Activated T-helper 1 cell treated with Interleukin-2 at 50 U/mL for 16 hours (primary cell): Measurements from ENCODE around the gene KCNK2.
"Not testable (repeated sequence)": the region's sequence is repeated elsewhere in the genome, so short reads cannot be mapped to it uniquely, and the experiment has no call there.

Experiments
- DNase-seq: peaks from one replicate; pipeline ENCODE4 v3.0.0-alpha.2; 2020; ENCODE audit warnings: low read depth

The KCNK2 gene

DNA sequence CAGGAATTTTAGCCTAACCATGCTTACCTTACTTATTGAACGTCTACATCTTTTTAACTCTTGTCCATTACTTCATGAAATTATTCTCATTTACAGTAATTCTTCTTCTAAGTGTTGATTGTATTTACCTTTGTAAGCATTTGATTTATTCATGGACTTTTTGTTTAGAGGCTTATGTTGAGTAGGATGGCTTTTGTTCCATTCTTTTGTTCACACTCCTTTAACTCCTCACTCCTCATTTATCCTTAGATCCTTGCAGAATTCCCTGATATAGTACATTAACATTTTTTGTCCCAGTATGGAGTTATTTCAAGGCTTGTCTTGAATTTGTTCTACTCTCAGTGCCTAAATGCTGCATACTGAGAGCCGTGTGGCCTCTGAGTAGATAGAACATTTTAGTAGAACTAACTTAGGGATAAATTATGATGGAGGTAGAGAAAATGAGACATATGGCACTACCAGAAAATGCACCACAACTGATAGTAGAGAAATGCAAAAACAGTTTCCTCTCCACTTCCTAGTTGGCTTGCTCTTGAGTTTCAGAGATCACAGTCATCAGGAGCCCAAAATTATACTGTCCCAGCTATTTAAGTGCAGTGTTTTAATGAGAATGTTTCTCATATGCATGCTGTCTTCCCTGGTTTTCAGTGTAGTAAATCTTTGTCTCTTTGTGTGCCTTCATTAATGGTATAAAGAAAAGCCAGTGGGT, 69.5 kb downstream of the KCNK2 start:
- no peak for DNase-seq

DNA sequence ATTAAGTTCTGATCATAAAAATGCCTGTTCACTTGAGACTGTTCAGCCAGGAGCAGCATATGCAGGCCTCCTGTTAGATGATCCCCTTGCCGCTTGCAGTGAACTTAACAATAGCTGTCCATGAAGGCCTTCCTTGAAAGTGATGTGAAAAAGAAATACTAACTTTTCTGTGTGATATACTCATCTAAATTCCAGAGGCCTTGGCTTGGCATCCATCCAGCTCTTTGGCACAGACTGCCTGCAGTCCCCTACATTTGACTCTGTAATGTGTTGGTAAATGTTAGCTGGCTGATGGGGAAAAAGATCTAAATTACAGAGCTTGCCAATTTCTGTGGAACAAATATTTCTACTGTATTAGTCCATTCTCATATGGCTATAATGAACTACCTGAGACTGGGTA, 73.7 kb downstream of the KCNK2 start:
- no peak for DNase-seq

DNA sequence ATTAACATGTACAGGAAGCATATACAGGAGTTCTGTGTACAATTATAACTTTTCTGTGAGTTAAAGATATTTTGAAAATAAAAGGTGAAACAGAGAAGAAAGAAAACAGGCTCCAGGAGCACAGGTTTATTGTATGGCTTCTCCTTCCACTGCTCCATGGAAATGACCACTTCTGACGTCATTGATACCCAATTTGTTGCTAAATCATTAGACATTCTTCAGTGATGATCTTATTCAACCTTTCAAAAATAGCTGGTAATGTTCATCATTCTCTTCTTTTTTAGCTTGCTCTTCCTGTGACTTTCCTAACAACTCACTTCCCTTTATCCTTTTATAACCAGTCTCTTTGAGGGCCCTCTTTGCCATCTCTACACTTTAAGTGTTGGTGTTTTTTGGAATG, 77.8 kb downstream of the KCNK2 start:
- no peak for DNase-seq

DNA sequence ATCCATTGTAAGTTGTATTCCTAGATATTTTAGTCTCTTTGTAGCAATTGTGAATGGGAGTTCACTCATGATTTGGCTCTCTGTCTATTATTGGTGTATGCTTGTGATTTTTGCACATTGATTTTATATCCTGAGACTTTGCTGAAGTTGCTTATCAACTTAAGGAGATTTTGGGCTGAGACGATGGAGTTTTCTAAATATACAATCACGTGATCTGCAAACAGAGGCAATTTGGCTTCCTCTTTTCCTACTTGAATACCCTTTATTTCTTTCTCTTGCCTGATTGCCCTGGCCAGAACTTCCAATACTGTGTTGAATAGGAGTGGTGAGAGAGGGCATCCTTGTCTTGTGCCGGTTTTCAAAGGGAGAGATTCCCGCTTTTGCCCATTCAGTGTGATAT, 80.6 kb downstream of the KCNK2 start:
- DNase-seq, result not testable (repeated sequence)

DNA sequence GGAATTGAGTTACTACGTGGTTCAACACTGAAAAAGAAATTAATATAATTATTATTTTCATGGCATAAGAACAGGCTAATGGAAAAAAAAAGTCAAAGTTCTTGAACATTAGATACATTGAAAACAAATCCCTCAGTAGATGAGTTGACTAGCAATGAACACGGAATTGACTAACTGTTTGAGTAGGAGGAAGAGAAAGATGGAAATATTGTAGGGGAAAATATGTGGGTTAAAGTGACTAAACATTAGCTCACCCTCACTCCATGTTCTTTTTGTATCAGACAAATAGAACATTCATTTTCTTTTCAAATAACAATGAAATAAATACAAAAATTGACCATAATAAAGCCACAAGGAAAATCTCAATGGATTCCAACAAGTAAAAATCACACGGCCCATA, 84.3 kb downstream of the KCNK2 start:
- DNase-seq, result no peak

DNA sequence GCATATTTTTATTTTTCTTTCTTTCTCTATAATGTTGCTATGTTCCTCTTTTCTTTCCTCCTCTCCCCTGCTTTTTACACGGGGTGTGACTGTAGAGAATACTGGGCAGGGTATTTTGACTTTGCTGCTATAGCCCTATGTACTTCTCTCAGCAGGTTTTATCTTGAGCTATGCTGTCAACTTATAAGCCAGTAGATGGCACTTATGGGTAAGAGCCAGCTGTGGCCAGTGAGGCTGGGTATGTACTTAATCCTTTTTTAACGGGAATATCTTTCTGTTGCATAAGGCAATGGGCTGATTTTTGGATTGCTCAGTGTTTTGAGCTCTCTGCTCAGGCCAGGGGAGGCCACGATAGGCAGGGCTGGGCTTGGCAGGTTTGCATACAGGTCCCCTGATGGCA, 99.0 kb downstream of the KCNK2 start:
- no peak for DNase-seq

DNA sequence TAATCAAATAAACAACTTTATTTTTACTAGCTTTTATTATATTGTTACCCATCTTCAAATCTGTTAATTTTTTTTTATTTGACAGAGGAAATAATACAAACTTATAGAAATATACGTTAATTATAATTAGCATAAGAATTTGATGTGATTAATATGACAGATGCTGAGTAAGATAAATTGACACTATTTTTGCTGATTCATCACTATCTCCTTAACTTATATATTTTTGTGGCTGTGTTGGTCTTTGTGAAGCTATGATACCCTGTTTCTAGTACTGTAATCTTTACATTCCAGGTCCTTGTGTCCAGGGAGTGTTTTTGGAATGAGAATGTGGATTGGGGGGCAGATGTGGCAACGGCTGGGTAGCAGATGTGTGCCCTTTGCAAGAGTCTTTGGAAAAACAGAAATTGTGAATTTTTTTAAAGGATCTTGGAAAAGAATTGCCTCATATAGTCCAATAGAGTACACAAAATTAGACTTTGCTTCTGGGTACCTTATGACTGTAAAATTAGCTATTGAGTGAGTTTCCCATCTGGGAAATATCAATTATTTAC, 102.6 kb downstream of the KCNK2 start:
- no peak for DNase-seq

DNA sequence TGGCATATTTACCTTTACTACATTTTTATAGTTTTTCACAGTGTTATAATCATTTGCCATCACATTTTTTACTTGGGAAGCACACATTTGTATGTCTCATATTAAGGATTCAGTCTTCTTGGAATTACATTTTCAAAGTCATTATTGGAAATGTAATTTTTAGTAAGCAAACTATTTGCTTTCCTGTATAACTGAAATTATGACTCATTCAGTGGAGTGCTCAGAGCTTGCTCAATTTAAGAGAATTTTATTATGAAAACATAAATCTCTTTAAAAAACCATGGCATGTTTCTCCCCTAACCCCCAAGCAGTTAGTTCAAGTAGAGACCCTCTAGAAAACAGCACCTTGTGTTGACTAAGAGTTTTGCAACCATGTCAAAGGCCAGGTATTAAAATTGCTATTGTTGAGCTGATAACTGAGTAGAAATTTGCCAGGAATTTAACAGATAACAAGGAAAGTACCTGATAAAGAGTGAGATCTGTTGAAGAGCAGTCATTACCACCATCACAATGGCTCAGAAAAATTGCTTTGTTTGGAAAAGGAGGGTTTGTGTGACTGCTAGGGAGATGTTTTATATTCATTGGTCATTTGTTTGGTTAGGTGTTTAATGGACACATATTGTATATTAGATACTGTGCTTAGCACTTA, 105.9 kb downstream of the KCNK2 start:
- no peak for DNase-seq

DNA sequence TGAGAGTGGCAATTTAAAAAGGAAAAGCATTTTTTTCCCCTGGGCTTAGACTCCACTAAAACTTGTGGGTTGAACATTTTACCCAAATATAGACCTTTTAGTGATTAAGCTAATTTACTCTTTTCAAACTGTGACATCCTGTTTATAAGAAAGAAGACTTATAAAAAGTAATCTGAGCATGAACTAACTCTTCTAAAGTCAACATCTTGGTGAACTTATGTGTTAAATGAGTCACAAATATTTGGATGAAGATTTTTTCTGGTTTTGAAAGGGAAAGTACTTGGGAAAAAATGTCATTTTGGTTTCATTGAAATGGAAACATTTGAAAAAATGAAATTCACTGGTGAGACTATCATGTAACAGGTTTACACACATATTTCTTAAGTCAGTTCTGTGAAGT, 109.8 kb downstream of the KCNK2 start:
- DNase-seq, result no peak

DNA sequence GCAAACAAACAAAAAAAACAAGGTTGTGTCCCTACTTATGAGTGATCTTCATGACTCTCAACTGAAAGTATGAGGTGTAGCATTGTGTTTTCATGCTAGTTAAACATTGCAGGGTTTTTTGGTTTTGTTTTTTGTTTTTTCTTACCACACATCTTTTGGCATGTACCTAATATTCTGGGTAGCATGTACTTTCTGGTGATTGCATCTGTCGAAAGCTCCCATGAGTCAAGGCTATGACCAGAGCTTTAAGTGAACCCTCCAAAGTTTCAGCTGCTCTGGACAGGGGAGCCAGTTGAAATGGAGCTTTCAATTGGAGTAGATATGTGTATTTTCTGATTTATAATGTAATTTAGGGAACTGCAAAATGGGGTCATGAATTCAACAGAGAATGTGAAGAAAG, 115.5 kb downstream of the KCNK2 start:
- DNase-seq, result no peak

DNA sequence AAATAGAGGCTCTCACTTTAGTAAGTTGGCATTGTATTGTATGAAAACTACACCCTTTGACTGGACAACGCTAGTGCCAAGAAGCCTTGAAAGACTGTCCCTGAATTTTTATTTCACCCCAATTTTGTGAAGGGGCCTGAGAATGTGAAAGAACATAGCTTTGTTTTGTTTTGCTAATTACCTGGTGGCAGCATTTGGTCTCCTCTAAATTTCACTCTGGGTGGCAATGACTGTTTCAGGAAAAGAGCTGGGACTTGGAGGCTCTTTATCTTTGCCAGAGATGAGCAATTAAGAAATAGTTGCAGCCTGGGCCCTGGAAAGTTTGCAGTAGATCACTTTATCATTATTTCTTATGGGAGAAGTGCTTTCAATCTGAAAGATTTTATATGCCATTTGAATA, 117.6 kb downstream of the KCNK2 start:
- DNase-seq, result no peak

DNA sequence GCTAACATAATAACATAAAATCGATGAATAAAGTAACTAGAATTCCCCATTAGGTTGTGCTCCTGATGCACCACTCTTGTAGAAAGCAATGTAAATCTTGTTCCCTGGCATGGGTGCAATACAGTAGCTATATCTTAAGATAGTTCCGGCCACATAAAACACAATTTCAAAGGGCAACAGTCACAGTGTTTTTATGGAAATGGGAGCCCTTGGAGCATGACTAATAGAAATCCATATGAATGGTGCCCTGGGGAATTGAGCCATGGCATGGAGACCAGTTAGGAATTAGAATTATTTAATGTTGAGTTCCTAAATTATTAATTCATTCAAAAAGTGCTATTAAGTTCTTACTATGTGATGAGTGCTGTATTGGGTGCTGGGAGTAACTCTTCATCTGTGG, 118.7 kb downstream of the KCNK2 start:
- DNase-seq, result no peak

DNA sequence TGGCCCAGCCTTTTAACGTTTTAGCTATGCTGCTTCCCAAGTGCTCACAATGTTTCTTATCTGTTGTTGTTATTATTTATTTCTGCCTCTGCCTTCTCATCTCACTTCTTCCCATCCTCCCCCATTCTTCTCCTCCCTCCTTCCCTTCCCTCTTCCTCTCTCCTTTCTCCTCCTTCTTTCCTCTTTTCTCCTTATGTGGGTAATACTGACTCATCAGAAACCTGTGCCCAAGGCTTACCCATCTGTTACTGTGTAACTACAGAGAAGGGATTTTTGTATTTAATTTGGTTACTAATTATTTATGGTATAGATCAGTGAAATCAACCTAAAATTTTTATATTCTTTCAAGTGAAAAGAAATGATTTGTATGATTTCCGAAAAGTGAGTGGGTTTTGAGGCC, 120.3 kb downstream of the KCNK2 start:
- no peak for DNase-seq

DNA sequence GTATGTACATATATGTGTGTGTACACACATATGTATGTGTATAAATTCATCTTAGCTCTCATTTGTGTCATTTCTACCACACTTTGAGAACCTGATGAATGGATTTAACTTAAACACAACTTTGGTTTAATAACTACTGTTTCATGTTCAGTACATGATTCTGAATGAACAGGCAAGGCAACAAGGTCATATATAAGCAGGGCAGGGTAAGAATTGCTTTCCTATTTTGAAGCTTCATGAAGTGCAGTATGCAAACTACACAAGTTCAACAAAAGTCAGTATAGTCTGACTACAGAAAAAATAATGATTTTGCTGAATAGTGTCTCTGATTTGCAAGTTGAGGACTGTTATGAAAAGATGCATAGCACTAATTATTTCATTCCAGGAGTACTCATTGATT, 127.6 kb downstream of the KCNK2 start:
- no peak for DNase-seq

DNA sequence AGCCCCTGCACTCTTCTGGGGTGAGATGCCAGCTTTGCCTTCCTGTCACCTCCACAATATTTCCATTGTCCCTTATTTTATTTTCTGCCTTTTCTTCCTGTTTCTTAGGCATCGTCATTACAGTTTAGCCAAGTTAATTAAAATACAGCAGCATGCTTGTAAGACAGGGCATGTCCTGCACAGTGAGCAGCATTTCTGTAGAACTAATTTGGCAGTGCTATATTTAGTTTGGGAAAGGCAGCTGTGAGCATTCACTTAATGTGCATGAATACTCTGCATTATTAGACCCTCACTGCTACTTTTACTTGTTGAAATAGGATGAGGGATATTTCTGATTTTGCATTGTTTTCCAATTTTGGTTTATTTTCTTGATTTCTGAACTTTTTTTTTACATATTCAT, 133.3 kb downstream of the KCNK2 start:
- no peak for DNase-seq

DNA sequence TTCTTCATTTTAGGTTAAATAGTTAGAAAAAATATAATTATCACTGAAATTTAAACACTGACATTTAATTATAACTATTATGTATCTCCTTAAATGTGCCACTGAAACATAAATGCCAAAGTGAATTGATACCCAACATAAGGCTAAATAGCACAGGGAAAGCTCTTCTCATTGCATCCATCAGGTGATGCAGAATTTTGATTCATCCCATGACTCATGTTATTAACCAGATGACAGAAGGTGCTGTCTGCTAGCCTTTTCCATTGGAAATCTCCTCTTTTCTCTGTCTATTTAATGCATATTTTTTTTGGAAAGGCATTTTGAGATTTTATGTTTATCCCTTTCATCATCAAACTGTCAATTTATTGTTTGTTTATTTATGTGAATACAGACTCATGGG, 136.8 kb downstream of the KCNK2 start:
- no peak for DNase-seq

DNA sequence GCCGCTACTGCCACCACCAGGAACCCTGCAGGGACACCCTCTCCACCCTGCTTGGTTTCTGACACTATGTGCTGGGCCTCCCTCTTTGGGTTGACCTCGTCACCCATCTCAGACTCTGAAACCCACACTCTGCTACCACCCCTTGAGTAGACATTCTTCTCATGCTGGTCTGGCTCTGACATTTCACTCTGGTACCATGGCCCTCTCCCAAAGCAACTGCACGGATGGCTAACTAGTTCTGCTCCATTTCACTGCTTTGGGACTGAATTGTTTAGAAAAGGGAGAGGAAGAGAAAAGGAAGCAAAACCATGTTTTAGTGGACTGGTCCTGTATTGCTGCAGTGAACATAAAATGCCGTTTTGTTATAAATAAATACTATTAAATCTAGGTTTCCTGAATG, 137.8 kb downstream of the KCNK2 start:
- no peak for DNase-seq

DNA sequence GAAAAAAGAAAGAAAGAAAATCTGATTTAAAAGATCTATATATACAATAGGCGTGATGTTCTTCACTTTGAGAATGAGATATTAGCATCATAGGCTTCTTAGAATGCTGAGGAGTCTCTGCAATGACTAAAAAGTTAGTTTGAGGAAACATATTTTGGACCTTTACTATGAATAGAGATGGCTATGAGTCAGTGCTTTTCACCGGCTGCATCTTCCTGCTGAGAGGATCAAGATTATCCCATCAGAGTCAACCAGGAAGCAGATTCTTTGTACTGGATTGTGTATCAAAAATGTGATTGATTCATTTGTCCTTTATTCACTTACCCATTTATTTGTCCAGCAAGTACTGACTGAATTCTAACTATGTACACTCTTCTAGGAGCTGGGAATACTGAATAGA, 144.2 kb downstream of the KCNK2 start:
- no peak for DNase-seq

DNA sequence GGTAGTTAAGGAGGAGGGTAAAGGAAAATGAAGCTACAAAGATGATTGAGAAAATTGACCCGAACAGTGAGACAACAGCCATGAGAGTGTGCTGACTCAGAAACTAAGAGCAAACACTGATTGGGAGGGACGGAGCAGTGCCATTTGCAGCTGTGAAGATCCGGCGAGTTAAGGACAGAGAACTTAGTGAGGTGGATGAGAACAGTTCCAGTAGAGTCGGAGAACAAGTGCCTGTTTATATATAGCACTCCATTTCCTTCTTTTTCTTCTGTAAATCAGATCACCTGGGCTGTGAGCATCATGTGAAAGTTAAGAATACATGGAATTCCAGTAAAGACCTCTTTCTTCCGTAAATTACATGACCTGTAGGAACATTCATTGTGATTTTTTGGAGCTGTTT, 145.7 kb downstream of the KCNK2 start:
- no peak for DNase-seq

DNA sequence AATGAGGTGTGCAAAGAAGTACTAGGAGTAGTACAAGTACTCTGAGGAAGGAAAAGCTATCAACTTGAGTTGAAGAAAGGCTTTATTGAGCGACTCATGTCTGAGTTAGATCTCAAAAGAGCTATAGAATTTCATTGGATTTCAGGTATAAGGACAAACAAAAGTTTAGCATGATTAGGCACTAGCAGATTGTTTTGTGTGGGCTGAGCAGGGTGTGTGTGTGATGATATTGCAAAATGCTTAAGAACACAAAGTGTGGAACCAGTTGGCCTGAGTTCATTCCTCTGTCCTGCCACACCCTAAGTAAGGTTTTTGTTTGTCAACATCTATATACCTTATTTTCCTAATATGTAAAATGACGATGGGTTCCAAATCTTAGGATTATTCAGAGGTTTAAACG, 158.9 kb downstream of the KCNK2 start:
- no peak for DNase-seq

DNA sequence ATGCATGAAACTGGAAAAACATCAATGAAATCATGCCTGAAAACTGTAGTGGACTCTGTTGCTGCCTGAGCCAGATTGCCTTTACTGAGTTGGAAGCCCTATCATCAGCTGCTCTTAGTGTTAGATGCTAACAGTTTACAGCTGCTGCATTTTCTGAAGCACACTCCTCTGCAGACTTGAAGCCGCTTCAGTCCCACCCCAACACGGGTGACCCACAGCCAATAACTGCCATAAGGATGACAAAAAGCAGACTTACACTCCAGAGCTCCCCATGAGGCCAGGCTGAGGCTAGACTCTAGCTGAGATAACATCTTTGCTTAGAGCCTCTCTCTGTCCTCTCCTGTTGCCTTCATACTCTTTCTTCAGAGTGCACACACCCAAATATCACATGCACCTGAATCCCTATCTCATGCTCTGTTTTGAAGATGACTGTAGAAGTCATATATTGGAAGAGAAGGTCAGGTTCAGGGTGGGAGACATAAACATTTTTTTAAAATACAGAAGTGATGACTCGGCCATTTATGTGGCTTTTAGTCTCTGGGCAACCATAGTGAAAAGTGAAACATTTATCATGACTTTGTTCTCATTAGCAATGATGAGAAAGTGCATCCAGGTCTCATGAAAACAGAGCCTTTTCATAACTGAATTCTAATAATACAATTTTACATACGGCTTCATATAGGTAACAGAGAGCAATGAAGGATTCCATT, 161.0 kb downstream of the KCNK2 start:
- no peak for DNase-seq

DNA sequence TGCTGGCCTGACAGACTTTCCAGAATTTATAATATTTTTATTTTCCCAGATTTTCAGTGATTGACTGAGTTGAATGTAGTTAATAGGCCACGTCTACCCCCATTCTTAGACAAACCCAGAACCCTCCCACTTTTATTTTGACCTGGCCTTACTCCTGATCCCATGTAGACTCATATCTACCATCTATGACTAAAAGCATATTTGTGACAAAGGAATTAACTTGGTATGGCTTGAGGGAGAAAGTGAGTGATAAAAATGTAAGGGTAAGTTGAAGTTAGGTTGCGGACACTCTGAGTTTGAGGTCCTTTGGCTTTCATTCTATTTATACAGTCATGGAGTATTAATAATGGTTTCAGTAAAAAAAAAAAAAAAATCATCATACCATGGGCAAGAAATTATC, 168.4 kb downstream of the KCNK2 start:
- no peak for DNase-seq

DNA sequence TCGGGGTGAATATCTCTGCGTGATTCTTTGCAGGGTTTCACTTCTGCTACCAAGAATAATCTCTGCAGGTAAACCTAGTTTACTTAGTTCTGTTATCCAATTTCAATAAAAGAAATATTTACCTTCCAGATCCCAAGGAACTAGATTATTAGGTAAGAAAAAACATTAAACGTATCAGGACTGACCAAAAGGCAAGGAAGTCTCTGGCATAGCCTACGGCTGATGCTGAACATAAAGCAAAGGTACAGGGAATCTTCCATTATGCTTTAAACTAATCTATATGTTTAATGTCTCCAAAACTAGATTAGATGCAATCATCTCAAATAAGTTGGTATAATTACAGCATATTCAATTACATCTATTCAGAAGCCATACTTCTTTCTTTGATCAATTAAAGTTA, 168.9 kb downstream of the KCNK2 start:
- no peak for DNase-seq
